Inferior parietal cortex (tissue), 1 donor: Measurements from ENCODE around the gene CREB5.

Source experiments
- DNase-seq: peaks from one replicate; pipeline ENCODE4 v3.0.0-alpha.2; 2016; ENCODE audit errors: extremely low spot score

Gene CREB5

DNA sequence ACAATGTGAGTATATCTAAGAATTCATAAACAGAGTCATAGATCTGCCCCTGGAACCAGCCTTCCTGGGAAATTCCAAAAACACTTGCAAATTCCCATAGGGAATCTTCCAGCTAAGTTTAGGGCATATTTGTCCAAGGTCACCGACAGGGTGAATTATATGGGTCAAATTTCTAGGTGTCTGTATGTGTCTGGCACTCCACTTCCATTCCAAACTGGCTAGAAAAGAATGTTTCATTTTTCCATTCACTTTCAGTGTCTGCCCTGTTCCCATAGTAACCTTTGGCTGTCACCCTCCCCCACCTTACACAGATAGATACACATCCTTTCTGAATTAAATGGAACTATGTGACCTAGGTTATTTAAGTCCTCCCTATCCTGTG, 230.9 kb downstream of the CREB5 start:
- no peak for DNase-seq

GRCh38 chr7:28643584-28644340, 231.4 kb downstream of the CREB5 start:
- DNase-seq: no peak

- DNase-seq: no peak
These were observed 233.5 kb downstream of the CREB5 start for GRCh38 chr7:28645866-28646265.

GRCh38 chr7:28646376-28647075, 234.2 kb downstream of the CREB5 start:
- no peak for DNase-seq

DNA sequence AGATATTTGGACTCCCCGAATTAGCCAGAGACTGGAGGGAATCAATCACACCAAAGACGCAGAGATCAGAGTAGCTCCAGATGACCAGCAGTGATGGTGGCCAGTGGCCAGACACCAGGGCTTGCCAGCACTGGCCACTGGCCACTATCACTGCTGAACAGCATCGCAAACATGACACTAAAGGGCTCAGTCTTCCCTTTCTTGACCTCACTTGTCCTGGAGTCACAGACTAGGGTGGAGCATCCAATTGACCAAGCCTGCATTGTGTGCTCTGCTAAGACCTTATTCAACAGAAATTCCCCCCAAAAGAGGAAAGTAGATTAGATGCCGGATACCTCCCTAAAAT, 234.7 kb downstream of the CREB5 start:
- peak; percentile 50 for DNase-seq

GRCh38 chr7:28649189-28649588, 236.9 kb downstream of the CREB5 start:
- no peak for DNase-seq

DNA sequence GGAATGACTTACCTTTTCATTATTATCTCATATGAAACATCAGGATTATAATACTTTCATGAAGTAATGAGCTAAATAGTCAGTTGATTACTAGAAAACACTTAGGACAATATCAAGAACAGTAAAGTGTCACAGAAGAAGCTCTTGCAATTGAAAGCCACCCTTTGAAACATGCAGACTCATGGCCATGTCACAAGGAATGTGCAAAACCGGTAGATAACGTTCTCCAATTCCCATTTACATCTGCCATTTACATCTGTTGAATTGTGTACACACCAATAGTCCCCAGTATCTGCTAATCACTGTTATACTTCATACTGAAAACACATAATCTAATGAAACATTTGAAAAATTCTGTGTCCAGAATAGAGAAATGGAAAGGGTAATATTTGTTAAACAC, 237.5 kb downstream of the CREB5 start:
- no peak for DNase-seq

DNA sequence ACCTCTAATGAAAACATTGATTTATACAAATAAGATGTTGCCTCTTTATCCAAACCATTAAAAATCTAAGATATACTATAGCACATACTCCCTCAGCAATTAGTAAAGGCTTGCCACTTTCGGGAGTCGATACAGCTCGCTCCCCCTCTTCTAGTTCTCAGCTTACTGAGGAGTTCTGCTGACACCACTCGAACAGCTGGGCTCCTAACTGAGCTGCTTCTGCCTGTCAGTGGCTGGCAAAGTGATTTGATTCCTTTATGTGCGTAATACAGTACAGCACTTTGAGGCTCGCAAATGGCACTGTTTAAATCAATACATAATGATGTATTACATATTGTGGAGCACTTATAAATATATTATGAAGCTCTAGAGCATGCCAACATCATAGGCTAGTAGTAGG, 241.8 kb downstream of the CREB5 start:
- no peak for DNase-seq

DNA sequence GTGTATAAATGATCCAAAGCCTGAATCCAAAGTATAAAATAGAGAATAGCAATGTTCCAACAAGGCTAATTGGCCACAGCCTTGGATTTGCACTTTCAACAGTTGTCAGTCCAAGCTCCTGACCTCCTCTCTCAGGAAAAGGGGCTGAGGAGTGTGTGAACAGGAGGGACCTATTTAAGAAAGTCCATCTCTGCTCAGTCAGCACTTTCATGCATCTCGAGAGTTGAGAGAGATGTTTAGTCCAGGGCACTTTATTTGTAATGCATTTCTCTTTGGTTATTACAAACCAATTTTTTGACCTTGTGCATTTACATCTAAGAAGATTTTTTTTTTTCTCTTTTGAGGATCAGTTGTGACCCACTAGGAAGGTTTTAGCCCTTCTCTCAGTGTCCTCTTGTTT, 244.2 kb downstream of the CREB5 start:
- no peak for DNase-seq

DNA sequence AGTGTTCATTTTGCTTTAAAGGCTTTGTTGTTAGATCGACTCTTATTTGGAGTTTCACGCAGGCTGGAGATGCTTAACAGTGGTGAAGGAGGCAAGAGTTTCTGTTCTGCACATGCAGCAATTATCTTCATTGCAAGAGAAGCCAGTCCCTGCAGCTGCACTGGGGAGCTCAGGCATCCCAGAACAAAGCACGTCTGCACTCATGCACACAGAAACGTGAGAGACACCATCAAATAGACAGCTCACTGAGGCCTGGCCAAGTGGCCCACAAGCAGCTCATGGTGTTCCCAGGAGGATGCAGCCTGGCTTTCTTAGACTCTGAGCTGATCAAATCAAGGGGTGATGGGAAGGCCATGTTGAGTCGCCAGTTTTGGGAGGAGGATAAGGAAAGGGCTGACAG, 246.1 kb downstream of the CREB5 start:
- no peak for DNase-seq

DNA sequence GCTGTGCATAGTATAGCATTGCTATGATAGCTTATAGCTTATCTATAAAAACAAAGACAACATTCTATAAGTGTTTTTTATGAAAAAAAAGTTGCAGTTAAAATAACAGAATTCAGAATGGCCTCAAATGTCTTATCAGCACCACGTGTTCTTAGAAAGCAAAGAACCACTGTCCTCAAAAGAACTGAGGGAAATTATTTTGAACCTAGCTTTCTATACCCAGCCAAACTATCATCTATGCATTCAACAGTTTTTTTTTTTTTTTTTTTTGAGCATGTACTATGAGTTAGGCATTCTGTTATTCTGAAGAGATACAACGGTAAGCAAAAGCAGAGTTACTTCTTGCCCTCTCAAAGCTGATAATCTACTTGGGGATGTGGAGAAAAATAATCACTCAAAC, 247.8 kb downstream of the CREB5 start:
- DNase-seq: no peak

DNA sequence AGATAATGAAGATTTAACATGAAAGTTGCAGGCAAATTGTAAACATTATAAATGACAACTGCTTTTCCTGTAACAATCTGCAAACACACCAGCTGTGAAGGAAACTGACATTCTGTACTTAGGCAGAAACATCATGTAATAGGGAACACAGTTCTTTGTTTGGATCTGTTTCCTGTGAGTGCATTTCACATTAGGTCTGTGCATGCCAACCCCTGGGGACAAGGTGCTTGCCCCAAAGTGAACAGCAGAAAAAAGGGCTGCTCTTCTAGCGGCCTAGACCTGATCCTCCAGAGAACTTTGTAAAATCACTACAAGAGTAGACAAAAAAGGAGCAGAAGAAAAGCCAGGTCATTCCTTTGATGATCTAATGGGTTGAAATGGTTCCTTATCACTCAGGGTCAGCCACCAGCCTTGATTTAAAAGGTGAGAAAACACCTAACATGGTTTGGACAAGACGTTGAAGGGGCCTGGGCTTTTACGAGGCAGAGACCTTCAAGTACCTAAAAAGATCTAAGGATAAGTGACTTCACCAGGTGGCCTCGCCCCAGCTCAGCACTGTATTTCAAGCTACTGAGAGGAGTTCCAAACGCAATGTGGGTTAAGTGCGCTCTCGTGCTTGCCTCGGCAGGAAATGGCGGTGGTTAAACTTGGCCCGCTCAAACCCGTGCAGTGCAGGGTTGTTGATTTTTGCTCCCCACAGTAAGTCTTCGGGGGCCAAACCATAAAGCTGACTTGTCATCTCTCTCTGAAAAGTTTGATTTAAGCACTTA, 249.7 kb downstream of the CREB5 start:
- DNase-seq: no peak

- no peak for DNase-seq
These were observed 253.8 kb downstream of the CREB5 start for GRCh38 chr7:28666154-28666553.

GRCh38 chr7:28668085-28668484, 255.8 kb downstream of the CREB5 start:
- DNase-seq: no peak

DNA sequence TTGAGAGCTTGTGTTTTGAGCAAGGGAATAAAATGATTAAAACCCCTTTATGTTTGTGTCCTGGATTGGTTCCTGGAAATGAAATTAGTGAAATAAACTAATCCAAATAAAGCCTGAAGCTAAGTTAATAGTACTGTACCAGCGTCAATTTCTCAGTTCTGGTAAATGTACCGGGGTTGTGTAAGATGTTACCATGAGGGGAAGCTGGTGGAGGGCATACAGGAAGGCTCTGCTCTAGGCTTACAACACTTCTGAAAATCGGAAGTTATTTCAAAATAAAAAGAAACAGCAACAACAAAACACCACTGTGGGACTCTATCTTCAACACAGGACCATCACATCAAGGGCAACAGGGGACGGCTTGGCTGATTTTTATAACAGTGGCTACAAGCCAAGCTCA, 257.0 kb downstream of the CREB5 start:
- no peak for DNase-seq

- no peak for DNase-seq
These were observed 259.2 kb downstream of the CREB5 start for GRCh38 chr7:28671526-28671925.

DNA sequence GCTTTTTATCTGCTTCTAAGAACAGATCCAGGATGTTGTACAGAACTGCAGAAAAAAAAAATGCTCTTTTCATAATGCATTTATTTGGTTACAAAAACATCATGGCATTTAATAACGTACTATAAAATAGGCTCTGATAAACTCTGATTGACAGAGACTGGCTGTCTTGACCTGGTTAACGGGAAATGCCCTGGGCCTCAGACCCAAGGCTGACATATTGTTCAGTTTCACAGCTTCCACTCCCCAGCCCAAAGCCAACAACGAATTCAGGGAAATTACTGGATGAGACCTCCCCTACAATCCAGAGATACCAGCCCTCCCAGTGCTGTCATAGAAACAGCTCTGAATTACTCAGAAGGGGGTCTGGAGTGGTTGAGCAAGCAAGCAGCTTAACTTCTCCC, 260.1 kb downstream of the CREB5 start:
- DNase-seq: no peak

- DNase-seq: no peak
These were observed 262.1 kb downstream of the CREB5 start for GRCh38 chr7:28674359-28674782.

DNA sequence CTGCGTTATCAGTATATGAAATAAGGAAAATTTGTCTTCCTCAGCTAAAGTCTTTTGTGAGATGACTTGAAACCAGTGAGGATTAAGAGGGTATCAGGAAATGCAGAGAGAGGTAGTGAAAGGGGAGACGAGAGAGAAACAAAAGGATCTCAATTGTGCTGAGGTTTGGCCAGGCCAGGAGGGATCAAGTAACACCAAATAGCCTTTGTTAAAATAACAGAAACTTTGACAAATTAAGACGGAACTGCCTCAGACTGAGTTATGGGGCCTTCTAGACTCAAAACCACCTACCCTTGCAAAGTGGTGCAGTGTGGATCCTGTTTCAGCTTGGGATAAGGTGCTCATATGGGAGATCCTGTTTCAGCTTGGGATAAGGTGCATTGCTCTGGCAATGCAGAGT, 263.1 kb downstream of the CREB5 start:
- no peak for DNase-seq

DNA sequence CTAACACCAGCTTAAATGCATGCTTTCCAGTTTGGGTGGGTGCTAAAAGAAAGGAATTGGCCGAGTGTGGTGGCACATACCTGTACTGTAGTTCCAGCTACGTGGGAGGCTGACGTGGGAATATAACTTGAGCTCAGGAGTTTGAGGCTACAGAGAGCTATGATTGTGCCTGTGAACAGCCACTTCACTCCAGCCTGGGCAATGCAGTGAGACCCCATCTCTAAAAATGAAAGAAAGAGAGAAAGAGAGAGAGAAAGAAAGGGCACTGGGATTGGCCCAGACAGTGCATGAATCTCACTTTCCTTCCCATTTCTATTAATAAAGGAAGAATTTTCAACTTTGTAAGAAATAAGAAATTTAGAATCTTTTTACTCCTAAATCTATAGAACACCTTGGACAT, 265.4 kb downstream of the CREB5 start:
- DNase-seq: no peak

DNA sequence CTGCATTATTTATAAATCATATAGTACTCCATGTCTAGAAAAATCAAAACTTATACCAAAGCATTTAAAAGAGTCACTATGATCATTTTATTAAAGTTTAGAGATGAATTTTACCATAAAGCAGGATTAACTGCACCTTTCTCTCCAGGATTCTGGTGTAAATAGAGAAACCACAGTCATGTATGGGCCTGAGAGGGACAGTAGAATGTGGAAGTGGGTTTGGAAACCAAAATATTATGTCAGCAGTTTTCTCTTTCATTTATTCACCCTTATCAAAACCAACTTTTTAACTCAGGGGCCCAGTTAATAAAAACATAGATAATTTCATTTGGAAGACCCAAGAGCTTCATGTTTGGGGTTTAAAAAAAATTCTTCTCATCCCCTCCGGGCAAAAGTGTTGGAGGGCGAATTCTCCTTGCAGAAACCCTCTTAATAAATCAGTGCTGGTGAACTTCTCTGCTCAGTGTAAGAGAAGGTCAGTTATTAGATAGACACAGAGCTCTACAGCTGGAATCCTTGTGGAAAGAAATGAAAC, 266.2 kb downstream of the CREB5 start:
- no peak for DNase-seq

DNA sequence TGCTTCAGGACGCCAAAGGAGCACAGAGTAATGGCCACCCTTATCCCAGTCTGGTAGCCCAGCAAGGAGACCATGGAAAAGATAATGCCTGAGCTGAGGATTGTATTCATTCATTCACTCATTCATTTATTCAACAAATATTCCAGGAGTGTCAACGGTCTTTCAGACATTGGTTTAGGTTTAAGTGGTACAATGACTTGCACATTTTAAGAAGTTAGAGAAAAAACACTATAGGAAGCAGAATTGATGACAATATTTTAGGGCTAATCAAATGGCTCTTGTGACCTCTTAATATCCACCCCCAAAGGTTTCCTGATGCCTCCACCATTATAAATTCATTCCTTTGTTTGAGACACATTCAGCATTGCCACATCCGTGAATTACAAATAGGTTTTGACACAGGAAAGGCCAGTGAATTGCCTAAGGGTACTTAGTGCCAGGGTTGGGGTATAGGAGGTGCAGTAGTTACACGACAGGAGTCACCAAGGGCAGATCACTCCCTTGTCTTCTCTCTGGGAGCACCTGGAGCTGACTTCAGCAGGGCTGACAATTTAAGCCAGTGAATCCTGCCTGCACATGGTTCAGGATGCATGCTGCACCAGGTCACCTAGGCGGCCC, 269.5 kb downstream of the CREB5 start:
- no peak for DNase-seq
